Measurements from ENCODE around the gene DCBLD2.
A peak's percentile ranks its signal among the peaks of the same experiment; 100 is the strongest.

DCBLD2 gene

GRCh38 chr3:98770261-98771039 lies 131.0 kb downstream of the DCBLD2 start:
- peak in 16 of 58 donors; percentile 6 to 60 (median 29) for DNase-seq

- no peak for DNase-seq
Measured at GRCh38 chr3:98769448-98769847, 132.0 kb downstream of the DCBLD2 start.

DNA sequence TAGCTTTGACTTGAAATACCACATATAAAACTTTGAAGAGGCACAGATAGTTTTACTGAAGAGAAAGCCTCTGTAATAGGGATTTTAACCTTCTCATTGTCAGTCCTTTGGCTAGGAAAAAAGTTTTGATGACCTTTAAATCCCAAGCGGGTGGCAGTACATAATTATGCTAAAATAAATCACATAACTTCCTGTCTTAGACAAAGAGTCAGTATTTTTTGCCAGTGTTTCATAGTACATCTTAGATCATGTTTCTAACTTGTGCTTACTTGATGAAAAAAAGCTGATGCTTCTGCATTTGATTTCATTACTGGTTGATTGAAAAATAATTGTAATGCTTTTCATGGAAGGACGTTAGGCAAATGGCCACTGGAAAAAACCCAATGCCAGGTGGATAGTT lies 132.5 kb downstream of the DCBLD2 start:
- DNase-seq: no peak

DNA sequence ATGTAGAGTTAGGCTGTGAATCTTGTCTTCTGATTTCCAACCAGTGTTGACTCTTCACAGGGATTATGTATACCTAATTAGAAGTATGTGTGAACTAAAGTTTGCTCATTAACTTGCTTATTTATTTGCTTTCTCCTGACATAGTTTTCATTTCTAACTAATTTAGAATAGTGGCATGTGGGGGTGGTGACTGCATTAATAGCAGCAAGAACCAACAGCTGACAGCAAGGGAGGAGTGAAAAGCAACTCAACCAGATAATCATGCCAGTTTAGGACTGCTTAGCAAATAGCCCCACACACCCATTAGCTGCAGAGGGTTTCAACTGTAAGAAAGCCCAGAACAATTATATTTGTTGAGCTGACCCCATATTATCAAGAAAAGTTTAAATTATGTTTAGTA lies 134.6 kb downstream of the DCBLD2 start:
- DNase-seq: no peak

GRCh38 chr3:98765721-98766120 lies 135.8 kb downstream of the DCBLD2 start:
- no peak for DNase-seq

- no peak for DNase-seq
Measured at GRCh38 chr3:98764472-98764884, 137.0 kb downstream of the DCBLD2 start.

GRCh38 chr3:98763819-98764418 lies 137.6 kb downstream of the DCBLD2 start:
- no peak for DNase-seq

- DNase-seq: no peak
Measured at GRCh38 chr3:98763076-98763475, 138.4 kb downstream of the DCBLD2 start, which contains the start of gene ST3GAL6. TSS of gene ST3GAL6 (plus strand) at chr3:98763340. CDS start at chr3:98768441, 5,101 bp downstream.

DNA sequence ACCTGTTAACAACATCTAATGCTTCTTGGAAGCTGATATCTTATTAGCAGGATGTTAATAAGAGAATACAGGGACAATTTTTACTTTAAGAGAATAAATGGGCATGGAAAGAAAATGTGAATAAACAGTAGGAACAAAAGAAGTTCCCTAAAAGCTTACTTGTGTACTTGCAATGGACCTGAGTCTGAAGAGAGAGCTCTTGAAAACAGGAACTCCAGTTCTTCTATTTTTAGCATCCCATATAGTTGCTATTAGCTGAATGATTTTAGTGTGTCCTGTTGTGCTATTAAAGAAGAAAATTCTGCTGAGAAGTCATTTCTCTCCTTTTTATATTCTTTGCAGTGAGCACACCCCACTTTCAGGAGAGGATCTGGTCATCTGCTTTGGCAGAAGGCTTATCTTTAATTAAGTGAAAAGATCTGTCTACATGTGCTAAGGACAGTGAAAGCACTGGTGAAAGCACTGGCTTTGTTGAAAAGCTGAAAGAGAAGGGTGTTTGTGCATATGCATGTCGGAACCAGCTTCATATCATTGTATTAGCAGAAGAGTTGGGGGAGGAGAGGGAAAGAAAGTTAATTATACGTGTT lies 139.8 kb downstream of the DCBLD2 start:
- DNase-seq: no peak

DNA sequence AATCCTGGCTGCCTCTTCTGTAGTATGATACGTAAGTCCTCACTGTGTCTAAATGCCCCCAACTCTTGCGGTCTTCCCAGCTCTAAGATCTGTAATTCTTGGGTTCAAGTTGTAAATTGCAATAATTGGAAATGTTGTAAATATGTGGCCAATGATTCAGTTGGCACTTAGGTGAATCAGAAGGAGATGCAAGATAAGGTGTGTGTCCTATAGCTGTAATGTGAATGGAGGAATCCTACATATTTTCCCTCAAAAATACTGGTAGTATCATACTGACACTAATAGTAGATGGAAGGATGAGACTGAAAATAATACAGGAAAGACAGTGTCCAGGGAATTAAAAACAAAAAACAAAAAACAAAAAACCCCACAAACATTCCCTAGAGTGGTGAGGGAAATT lies 141.9 kb downstream of the DCBLD2 start:
- DNase-seq: no peak

DNA sequence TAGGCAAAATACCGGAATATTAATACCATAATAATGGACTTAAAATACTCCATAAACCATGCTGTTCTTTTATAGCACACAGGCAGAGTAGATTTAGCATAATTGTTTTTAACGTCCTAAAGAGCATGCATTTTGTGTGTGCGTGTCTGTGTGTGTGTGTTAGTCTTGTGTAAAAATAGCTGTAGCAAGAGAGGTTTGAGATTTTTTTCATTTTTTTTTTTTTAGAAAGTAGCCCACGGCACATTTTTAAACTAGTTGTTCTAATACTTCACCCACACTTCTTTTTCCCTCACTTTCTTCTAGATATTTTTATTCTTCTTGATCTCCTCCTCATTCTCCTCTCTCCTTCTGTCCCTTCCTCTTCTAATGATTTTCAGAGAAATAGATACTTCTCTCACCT lies 145.9 kb downstream of the DCBLD2 start:
- no peak for DNase-seq

DNA sequence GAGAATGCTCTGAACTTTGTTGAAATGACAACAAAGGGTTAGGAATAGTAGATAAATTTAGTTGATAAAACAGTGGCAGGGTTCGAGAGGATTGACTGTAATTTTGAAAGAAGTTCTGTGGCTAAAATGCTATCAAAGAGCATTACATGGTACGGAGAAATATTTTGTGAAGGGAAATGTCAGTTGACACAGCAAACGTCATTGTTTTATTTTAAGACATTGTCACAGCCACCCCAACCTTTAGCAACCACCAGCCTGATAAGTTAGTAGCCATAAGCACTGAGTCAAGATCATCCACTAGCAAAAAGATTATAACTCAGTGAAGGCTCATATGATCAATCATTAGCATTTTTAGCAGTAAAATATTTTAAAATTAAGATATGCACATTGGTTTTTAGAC lies 147.0 kb downstream of the DCBLD2 start:
- DNase-seq: no peak

- no peak for DNase-seq
Measured at GRCh38 chr3:98750276-98750919, 151.1 kb downstream of the DCBLD2 start.

DNA sequence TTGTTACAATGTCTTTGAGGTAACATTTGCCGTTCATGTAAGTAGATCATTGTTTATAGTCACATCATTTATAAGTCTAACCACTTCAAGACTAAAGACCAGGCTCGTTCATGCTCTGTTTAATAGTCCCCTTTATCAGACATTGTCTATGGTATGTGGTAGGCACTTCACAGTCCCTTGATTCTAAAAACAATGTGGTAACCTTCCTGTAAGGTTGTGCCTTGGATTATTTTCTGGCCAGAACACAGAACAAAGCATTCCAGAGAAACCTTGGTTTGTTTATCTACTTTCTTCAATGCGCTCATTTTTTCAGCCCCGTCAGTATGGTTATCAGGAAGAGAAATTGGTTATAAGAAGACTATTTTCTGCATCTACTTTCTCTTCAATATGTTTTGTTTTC lies 154.6 kb downstream of the DCBLD2 start:
- DNase-seq: no peak

DNA sequence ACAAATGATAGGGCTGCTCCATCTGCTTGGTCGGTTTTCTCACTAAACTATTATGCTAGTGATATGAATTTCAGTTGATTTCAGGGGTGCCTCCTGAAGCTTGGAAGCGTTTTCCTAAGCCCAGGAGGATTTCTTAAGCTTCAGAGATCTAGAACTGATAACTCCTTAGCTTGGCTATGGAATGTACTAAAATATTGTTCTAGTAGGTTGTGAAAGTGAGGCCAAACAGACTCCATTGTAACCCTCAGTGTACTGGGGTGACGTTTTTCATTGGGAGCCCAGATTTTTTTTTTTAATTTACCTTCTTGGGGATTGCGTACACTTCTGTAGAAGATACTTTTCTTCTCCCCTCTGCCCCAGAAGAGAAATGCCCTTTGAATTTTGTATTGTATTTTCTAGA lies 155.4 kb downstream of the DCBLD2 start:
- DNase-seq: no peak
